HUES64 (cell line): ENCODE results near the gene KCNQ5.

Experiments
- H3K27ac ChIP-seq: 2 replicates; pipeline ENCODE4 v1.7.0; 2013; ENCODE audit warnings: low read depth, low read length, inconsistent platforms
- H3K27me3 ChIP-seq: 2 replicates; pipeline ENCODE4 v1.6.1; 2013; ENCODE audit warnings: mild to moderate bottlenecking, low read length; ENCODE audit not compliant: insufficient read depth
- H3K36me3 ChIP-seq: 2 replicates; pipeline ENCODE4 v1.6.1; 2013; ENCODE audit warnings: mild to moderate bottlenecking, low read length; ENCODE audit not compliant: insufficient read depth
- H3K4me1 ChIP-seq: 2 replicates; pipeline ENCODE4 v1.6.1; 2013; ENCODE audit warnings: mild to moderate bottlenecking, low read length, moderate library complexity; ENCODE audit not compliant: insufficient read depth
- H3K4me3 ChIP-seq: 2 replicates; pipeline ENCODE4 v1.5.1; 2013; ENCODE audit warnings: mild to moderate bottlenecking, low read length, moderate library complexity
- H3K9ac ChIP-seq: 2 replicates; pipeline ENCODE4 v1.6.1; 2013; ENCODE audit warnings: mild to moderate bottlenecking, low read depth, low read length
- H3K9me3 ChIP-seq: 2 replicates; pipeline ENCODE4 v1.6.1; 2013; ENCODE audit warnings: low read depth, low read length; ENCODE audit not compliant: insufficient read depth
- WGBS: fragments of 150-250, 120-280 bp; methylation state at CpG from one replicate; pipeline ENCODE4 v1.1.7; 2013; ENCODE audit warnings: missing lambda C conversion rate; 5-methylcytosine and 5-hydroxymethylcytosine counted together

KCNQ5 gene

GRCh38 chr6:72654071-72654621 lies 32.3 kb downstream of the KCNQ5 start:
- Histone ChIP-seq H3K4me1 (peaks cover 10% of the 10 kb centered on the region), H3K4me3 (no peak overlapping the region), H3K36me3 (no peaks in the 10 kb centered on the region), H3K9ac (no peak overlapping the region), H3K9me3 (no peaks in the 10 kb centered on the region), H3K27ac (no peak overlapping the region), H3K27me3 (no peaks in the 10 kb centered on the region)
- WGBS: 85% methylated on average over 2 of the region's 2 CpGs

- Histone ChIP-seq H3K27ac (no peak overlapping the region), H3K9ac (no peak overlapping the region), H3K9me3 (no peaks in the 10 kb centered on the region), H3K4me1 (peaks cover 2% of the 10 kb centered on the region; the same call in 1 of the 2 replicates), H3K27me3 (no peaks in the 10 kb centered on the region), H3K4me3 (no peak overlapping the region), H3K36me3 (no peaks in the 10 kb centered on the region)
- 92% methylated on average over 2 of the region's 3 CpGs for WGBS
Observed at GRCh38 chr6:72657407-72658197, 35.7 kb downstream of the KCNQ5 start.

GRCh38 chr6:72659754-72660153 lies 37.9 kb downstream of the KCNQ5 start:
- WGBS: 88% methylated on average over 5 of the region's 5 CpGs

DNA sequence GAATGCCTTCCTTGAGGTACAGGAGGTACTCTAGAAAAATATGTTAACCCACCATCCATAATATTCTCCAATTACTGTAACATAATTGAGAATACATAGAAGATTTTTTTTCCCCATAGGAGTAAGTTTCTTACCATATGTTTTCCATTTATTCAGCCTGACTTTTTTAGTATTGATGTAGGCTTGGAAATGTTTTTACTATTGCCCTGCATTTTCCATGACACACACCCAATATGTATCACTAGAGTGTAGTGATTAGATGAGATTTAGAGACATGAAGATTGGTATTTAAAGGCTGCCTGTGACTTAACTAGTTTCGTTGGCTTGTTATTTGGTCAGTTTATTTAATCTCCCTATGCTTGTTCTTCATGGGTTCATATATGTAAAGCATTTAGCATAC lies 39.5 kb downstream of the KCNQ5 start:
- H3K9ac ChIP-seq: no peak overlapping the region
- 88% methylated on average over 1 of the region's 1 CpG for WGBS

More at GRCh38 chr6:72659754-72660153, 37.9 kb downstream of the KCNQ5 start:
- no peaks in the 10 kb centered on the region for H3K9me3 ChIP-seq
- H3K27me3 ChIP-seq: no peaks in the 10 kb centered on the region
- H3K4me3 ChIP-seq: no peak overlapping the region
- no peaks in the 10 kb centered on the region for H3K36me3 ChIP-seq
- no peak overlapping the region for H3K9ac ChIP-seq
- H3K27ac ChIP-seq: no peak overlapping the region
- H3K4me1 ChIP-seq: no peaks in the 10 kb centered on the region

GRCh38 chr6:72665599-72665998 lies 43.7 kb downstream of the KCNQ5 start:
- Histone ChIP-seq H3K4me1 (no peaks in the 10 kb centered on the region), H3K9ac (no peak overlapping the region), H3K36me3 (no peaks in the 10 kb centered on the region), H3K9me3 (no peaks in the 10 kb centered on the region), H3K27me3 (no peaks in the 10 kb centered on the region), H3K27ac (no peak overlapping the region), H3K4me3 (no peak overlapping the region)
- WGBS: 100% methylated on average over 3 of the region's 3 CpGs

More for the DNA sequence above, 39.5 kb downstream of the KCNQ5 start:
- no peaks in the 10 kb centered on the region for H3K9me3 ChIP-seq
- H3K4me1 ChIP-seq: no peaks in the 10 kb centered on the region
- no peaks in the 10 kb centered on the region for H3K27me3 ChIP-seq
- H3K36me3 ChIP-seq: no peaks in the 10 kb centered on the region
- H3K4me3 ChIP-seq: no peak overlapping the region
- no peak overlapping the region for H3K27ac ChIP-seq

DNA sequence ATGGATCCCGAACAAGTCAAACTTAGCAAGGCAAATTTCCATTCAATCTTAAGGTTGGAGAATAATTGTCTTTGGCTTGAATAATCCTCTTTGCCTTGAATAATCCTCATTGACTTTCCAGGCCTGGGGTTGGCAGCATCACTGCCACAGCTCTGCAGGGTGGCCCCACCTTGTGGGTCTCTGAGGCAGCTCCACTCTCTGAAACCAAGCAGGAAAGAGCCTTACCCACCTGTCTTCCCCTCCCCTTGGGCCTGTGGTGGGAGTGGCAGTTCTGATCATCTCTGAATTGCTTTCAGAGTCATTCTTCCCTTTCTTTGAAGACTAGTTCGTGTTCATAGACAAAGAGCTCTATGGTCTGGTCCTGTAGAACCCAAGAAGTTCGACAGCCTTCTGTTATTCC lies 47.5 kb downstream of the KCNQ5 start:
- Histone ChIP-seq H3K9me3 (no peaks in the 10 kb centered on the region), H3K4me1 (no peaks in the 10 kb centered on the region), H3K36me3 (no peaks in the 10 kb centered on the region), H3K4me3 (no peak overlapping the region), H3K27me3 (no peaks in the 10 kb centered on the region), H3K9ac (no peak overlapping the region), H3K27ac (no peak overlapping the region)
- 86% methylated on average over 3 of the region's 3 CpGs for WGBS

DNA sequence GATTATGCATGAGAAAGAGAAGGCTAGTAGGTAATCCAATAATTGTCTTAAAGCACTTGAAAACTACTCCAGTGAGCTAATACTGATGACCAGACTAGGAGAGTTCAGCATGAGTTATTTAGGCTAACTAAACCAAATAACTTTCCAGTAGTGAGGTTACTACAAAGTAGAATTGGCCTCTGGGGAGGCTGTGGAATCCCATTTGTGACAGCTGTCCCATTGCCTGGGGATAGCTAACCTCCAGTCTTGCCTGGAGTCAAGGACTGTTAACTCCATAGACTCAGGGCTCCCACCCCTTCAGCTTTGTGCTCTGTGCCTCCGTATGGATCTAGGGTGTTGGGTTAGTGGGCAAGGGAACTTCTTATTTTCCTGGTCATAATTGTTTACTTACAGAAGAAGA lies 51.0 kb downstream of the KCNQ5 start:
- H3K4me1 ChIP-seq: no peaks in the 10 kb centered on the region
- no CpG with 5 or more reads among the region's 1 CpG for WGBS
- no peaks in the 10 kb centered on the region for H3K36me3 ChIP-seq

GRCh38 chr6:72674842-72675241 lies 53.0 kb downstream of the KCNQ5 start:
- 100% methylated on average over 1 of the region's 1 CpG for WGBS
- Histone ChIP-seq H3K4me1 (no peaks in the 10 kb centered on the region), H3K4me3 (no peak overlapping the region), H3K27ac (no peak overlapping the region), H3K36me3 (no peaks in the 10 kb centered on the region), H3K9ac (no peak overlapping the region), H3K9me3 (no peaks in the 10 kb centered on the region), H3K27me3 (no peaks in the 10 kb centered on the region)

More for the DNA sequence above, 51.0 kb downstream of the KCNQ5 start:
- no peak overlapping the region for H3K9ac ChIP-seq
- no peaks in the 10 kb centered on the region for H3K27me3 ChIP-seq
- no peak overlapping the region for H3K27ac ChIP-seq
- no peaks in the 10 kb centered on the region for H3K9me3 ChIP-seq
- no peak overlapping the region for H3K4me3 ChIP-seq

- no peak overlapping the region for H3K9ac ChIP-seq
- no peaks in the 10 kb centered on the region for H3K4me1 ChIP-seq
- H3K27ac ChIP-seq: no peak overlapping the region
- H3K9me3 ChIP-seq: no peaks in the 10 kb centered on the region
- WGBS: 100% methylated on average over 1 of the region's 1 CpG
- no peaks in the 10 kb centered on the region for H3K36me3 ChIP-seq
- H3K4me3 ChIP-seq: no peak overlapping the region
- no peaks in the 10 kb centered on the region for H3K27me3 ChIP-seq
Observed at GRCh38 chr6:72675396-72675795, 53.5 kb downstream of the KCNQ5 start.

DNA sequence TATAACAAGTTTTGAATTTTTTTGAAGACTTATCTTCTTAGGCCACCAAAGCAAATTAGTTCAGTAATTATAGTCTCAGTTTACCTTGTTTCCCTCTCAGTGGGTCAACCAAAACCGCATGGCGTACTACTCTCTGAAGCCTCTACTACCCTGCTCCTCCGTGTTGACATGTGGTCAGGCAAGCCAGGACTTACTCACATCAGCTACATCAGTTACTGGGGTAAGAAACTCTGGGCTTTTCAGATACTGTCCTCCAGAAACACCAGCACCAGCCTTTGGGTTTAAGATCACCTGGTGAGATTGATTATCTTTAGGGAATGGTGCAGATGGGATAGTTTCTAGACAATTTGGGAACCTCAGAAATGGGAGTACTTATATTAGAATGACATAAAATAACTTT lies 55.1 kb downstream of the KCNQ5 start:
- Histone ChIP-seq H3K9me3 (no peaks in the 10 kb centered on the region), H3K27ac (no peak overlapping the region), H3K4me1 (no peaks in the 10 kb centered on the region), H3K4me3 (no peak overlapping the region), H3K9ac (no peak overlapping the region), H3K36me3 (no peaks in the 10 kb centered on the region), H3K27me3 (no peaks in the 10 kb centered on the region)
- 93% methylated on average over 3 of the region's 3 CpGs for WGBS

GRCh38 chr6:72677740-72678139 lies 55.9 kb downstream of the KCNQ5 start:
- Histone ChIP-seq H3K27ac (no peak overlapping the region), H3K27me3 (no peaks in the 10 kb centered on the region), H3K4me1 (no peaks in the 10 kb centered on the region), H3K9ac (no peak overlapping the region), H3K4me3 (no peak overlapping the region), H3K36me3 (no peaks in the 10 kb centered on the region), H3K9me3 (no peaks in the 10 kb centered on the region)
- WGBS: 96% methylated on average over 1 of the region's 1 CpG
